Keratinocyte (primary cell): ENCODE data around the gene POTEJ. TPM values are rescaled to one million over a fixed set of nuclear protein-coding genes. Genes with fewer than 3 reads are reported as not detected.
"Not testable (repeated sequence)": the region's sequence is repeated elsewhere in the genome, so short reads cannot be mapped to it uniquely, and the experiment has no call there.

Source experiments
- DNase-seq: peaks from one replicate; pipeline ENCODE4 v3.0.0-alpha.2; 2011; ENCODE audit warnings: low read depth, missing footprints, low spot score
- FAIRE-seq: peaks from 2 replicates; lab custom pipeline; 2011; peaks lifted over from hg19 to GRCh38; lab: Jason Lieb, UNC
- H2AFZ ChIP-seq: 2 replicates; pipeline ENCODE4 v1.6.0; 2012; ENCODE audit warnings: low read length, control low read depth, inconsistent platforms; ENCODE audit not compliant: control insufficient read depth
- H3K27ac ChIP-seq: 2 replicates; pipeline ENCODE4 v1.5.1; 2011; ENCODE audit warnings: low read length; ENCODE audit not compliant: control insufficient read depth, insufficient read depth
- H3K27me3 ChIP-seq: 3 replicates; pipeline ENCODE4 v1.6.0; 2011; ENCODE audit warnings: low read length; ENCODE audit not compliant: control insufficient read depth, insufficient read depth; ENCODE audit errors: extremely low read depth
- H3K36me3 ChIP-seq, 2 experiments: 2 replicates in 1 of 2; 3 replicates in 1 of 2; pipeline ENCODE4 v1.5.1; 2011; ENCODE audit warnings: low read length in 2 of 2, mild to moderate bottlenecking in 1 of 2; ENCODE audit not compliant: control insufficient read depth in 2 of 2, insufficient read depth in 2 of 2; ENCODE audit errors: extremely low read depth in 1 of 2
- H3K4me1 ChIP-seq: 3 replicates; pipeline ENCODE4 v1.5.1; 2011; ENCODE audit warnings: low read length; ENCODE audit not compliant: control insufficient read depth, insufficient read depth; ENCODE audit errors: extremely low read depth
- H3K4me2 ChIP-seq: 3 replicates; pipeline ENCODE4 v1.6.0; 2011; ENCODE audit warnings: low read depth, low read length; ENCODE audit not compliant: control insufficient read depth, insufficient read depth; ENCODE audit errors: extremely low read depth
- H3K4me3 ChIP-seq, 3 experiments: fragments of 200-600 bp in 1 of 3; sonication (generic) in 1 of 3; 2 replicates in 2 of 3; 3 replicates in 1 of 3; pipeline ENCODE4 v1.5.1; 2011 to 2016; ENCODE audit warnings: low read length in 3 of 3, mild to moderate bottlenecking in 3 of 3, control low read depth in 2 of 3, inconsistent platforms in 1 of 3, low read depth in 1 of 3, mixed read lengths in 1 of 3, mixed run types in 1 of 3, moderate library complexity in 1 of 3; ENCODE audit not compliant: control insufficient read depth in 2 of 3, insufficient read depth in 2 of 3; ENCODE audit errors: extremely low read depth in 1 of 3
- H3K79me2 ChIP-seq: 2 replicates; pipeline ENCODE4 v1.6.0; 2012; ENCODE audit warnings: low read length; ENCODE audit not compliant: control insufficient read depth, insufficient read depth
- H3K9ac ChIP-seq: 3 replicates; pipeline ENCODE4 v1.6.0; 2011; ENCODE audit warnings: low read length; ENCODE audit not compliant: control insufficient read depth, insufficient read depth; ENCODE audit errors: extremely low read depth
- H3K9me1 ChIP-seq: 3 replicates; pipeline ENCODE4 v1.6.0; 2011; ENCODE audit warnings: low read length; ENCODE audit not compliant: control insufficient read depth, insufficient read depth; ENCODE audit errors: extremely low read depth
- H3K9me3 ChIP-seq: 2 replicates; pipeline ENCODE4 v1.5.1; 2012; ENCODE audit warnings: low read depth, low read length; ENCODE audit not compliant: control insufficient read depth
- H4K20me1 ChIP-seq: 3 replicates; pipeline ENCODE4 v1.6.0; 2011; ENCODE audit warnings: low read length; ENCODE audit not compliant: control insufficient read depth, insufficient read depth; ENCODE audit errors: extremely low read depth
- dilution Hi-C: fragments of 300-500 bp; cut with MboI; formaldehyde crosslinking; loops from one replicate; pipeline ENCODE4 v1.7.0; 2020; ENCODE audit warnings: low sequenced_read_pairs; ENCODE audit not compliant: extremely low pct_ligation_motif_present
- polyA minus RNA-seq, 3 experiments: library from RNA; depleted of rRNA, polyadenylated mRNA; stranded (reverse); fragments of >200 nt; gene quantifications; 1 replicate in 1 of 3; 2 replicates in 1 of 3; 3 replicates in 1 of 3; pipeline ENCODE4 v1.2.3, GENCODE V29; 2011
- polyA plus RNA-seq, 5 experiments: library from polyadenylated mRNA; depleted of rRNA in 3 of 5; stranded (reverse) in 3 of 5; stranded (forward) in 1 of 5; unstranded in 1 of 5; fragments of >200 nt; gene quantifications; 1 replicate in 1 of 5; 2 replicates in 3 of 5; 3 replicates in 1 of 5; pipeline versions ENCODE4 v1.2.1 to v1.2.3, GENCODE V29; 2011 to 2012; ENCODE audit warnings: missing spikeins in 2 of 5, low read depth in 1 of 5, low replicate concordance in 1 of 5

The POTEJ gene
- polyA plus RNA-seq: not detected in 3 replicates
- polyA plus RNA-seq (2011; ENCODE audit: low read depth): 0.51 TPM
- polyA plus RNA-seq (2011; cell fraction: cytosol; rRNA removed): 0.04 TPM in 1 of 2 replicates, not detected in the other
- polyA plus RNA-seq (2011; cell fraction: nucleus; rRNA removed): not detected in 2 replicates
- polyA plus RNA-seq (2012; ENCODE audit: low replicate concordance): 0.09 TPM in 1 of 2 replicates, not detected in the other
- 0.06 TPM in 1 of 3 replicates, not detected in the others for polyA minus RNA-seq
- not detected for polyA minus RNA-seq (2011; cell fraction: cytosol; rRNA and poly(A)+ RNA removed)
- polyA minus RNA-seq (2011; cell fraction: nucleus; rRNA and poly(A)+ RNA removed): not detected in 2 replicates

- H3K9me1 ChIP-seq, H3K27me3 ChIP-seq, H3K27ac ChIP-seq, H3K9ac ChIP-seq, FAIRE-seq, H3K9me3 ChIP-seq, DNase-seq, H2AFZ ChIP-seq, H3K4me1 ChIP-seq, dilution Hi-C loops, H3K4me2 ChIP-seq, H3K36me3 ChIP-seq, H4K20me1 ChIP-seq, H3K4me3 ChIP-seq, H3K79me2 ChIP-seq: not testable (repeated sequence)
Measured at GRCh38 chr2:130611140-130611539, at the start of gene POTEJ. Gene POTEJ (plus strand): TSS chr2:130611440. CDS start chr2:130611533, 93 bp downstream.

GRCh38 chr2:130566165-130566564 lies 45.1 kb upstream of the POTEJ start:
- DNase-seq, H3K4me3 ChIP-seq, H3K4me1 ChIP-seq, H4K20me1 ChIP-seq, H3K36me3 ChIP-seq, H3K9ac ChIP-seq, H3K4me2 ChIP-seq, H2AFZ ChIP-seq, H3K9me3 ChIP-seq, H3K9me1 ChIP-seq, H3K27ac ChIP-seq, H3K27me3 ChIP-seq, dilution Hi-C loops, FAIRE-seq, H3K79me2 ChIP-seq: not testable (repeated sequence)

- H3K9me3 ChIP-seq, H3K79me2 ChIP-seq, H3K4me3 ChIP-seq, H3K9me1 ChIP-seq, H3K4me2 ChIP-seq, H3K4me1 ChIP-seq, dilution Hi-C loops, H2AFZ ChIP-seq, H4K20me1 ChIP-seq, DNase-seq, H3K27me3 ChIP-seq, H3K27ac ChIP-seq, H3K36me3 ChIP-seq, FAIRE-seq, H3K9ac ChIP-seq: not testable (repeated sequence)
Measured at GRCh38 chr2:130571929-130572328, 39.3 kb upstream of the POTEJ start.

GRCh38 chr2:130574230-130574629 lies 37.0 kb upstream of the POTEJ start:
- H3K79me2 ChIP-seq, H3K9me3 ChIP-seq, H3K36me3 ChIP-seq, H3K9me1 ChIP-seq, H4K20me1 ChIP-seq, H2AFZ ChIP-seq, H3K4me3 ChIP-seq, DNase-seq, dilution Hi-C loops, H3K27me3 ChIP-seq, FAIRE-seq, H3K4me2 ChIP-seq, H3K27ac ChIP-seq, H3K4me1 ChIP-seq, H3K9ac ChIP-seq: not testable (repeated sequence)

GRCh38 chr2:130576209-130576784 lies 34.9 kb upstream of the POTEJ start:
- H3K4me3 ChIP-seq, H2AFZ ChIP-seq, dilution Hi-C loops, H3K9me1 ChIP-seq, H3K4me1 ChIP-seq, H3K4me2 ChIP-seq, FAIRE-seq, H3K9me3 ChIP-seq, H3K9ac ChIP-seq, H3K27me3 ChIP-seq, H3K36me3 ChIP-seq, H3K27ac ChIP-seq, DNase-seq, H3K79me2 ChIP-seq, H4K20me1 ChIP-seq: not testable (repeated sequence)
